ENCODE results near the gene TARBP1. TPM values are rescaled to one million over a fixed set of nuclear protein-coding genes. Genes with fewer than 3 reads are reported as not detected.

TARBP1 gene
- total RNA-seq, 6 experiments from 2014 or later, result 8.1 to 12.8 (median 11.0) TPM

DNA sequence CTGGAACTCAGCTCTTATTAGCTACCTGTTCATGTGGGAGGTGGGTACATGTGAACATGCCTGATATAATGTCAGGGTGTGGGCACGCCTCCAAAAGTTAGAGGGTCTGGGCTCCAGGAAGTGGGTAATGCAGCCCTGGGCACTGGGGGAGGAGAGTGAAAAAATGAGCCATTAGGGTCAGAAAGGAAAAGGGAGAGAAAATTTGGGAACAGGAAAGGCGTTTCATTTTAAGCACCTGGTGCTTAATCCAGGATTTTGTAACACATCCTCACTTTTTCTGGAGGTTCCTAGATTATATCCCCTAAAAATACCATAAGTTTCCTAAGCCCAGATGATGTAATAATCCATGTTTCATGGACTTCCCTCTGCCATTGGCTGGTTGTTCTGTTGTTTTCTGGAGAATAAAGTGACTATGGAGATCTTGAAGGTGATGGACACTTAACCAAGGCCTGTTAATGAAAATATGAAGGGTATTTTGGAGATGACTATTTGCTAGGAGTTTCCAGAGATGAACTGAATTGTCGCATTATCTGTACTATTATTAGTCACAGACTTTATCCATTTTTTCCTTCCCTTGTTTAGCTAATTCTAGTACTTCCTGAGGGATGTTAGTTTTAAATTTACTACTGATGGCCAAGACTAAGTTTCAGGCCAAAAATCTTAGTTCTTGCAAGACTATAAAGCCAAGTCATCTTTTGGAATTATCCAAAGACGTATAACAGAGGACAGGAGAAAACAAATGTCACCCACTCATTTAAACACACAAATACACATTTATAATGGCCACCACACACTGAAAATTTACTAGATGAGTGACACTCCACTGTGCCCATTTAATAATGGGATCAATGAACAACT is 24.4 kb upstream of the TARBP1 start:
- H3K27ac Mint-ChIP-seq, result no peak overlapping the region
- peaks cover 2% of the 10 kb centered on the region; the same call in 1 of the 2 replicates for H3K27me3 Mint-ChIP-seq (ENCODE audit: insufficient read depth)
- TF ChIP-seq CTCF (IDR thresholded peaks at IDR 0.05), result no peak
- 0 out of 2 replicates have a peak, but pooled peaks cover 4% of the 10 kb centered on the region for H3K36me3 Mint-ChIP-seq (ENCODE audit: low read depth)
- no peaks in the 10 kb centered on the region for H3K9me3 Mint-ChIP-seq
- no peak for DNase-seq
- H3K4me1 Mint-ChIP-seq (ENCODE audit: low read depth), result peaks cover 56% of the 10 kb centered on the region
- no peak overlapping the region for H3K4me3 Mint-ChIP-seq

GRCh38 chr1:234502785-234503184 is 23.8 kb upstream of the TARBP1 start:
- Mint-ChIP-seq H3K9me3 (no peaks in the 10 kb centered on the region), H3K27ac (no peak overlapping the region), H3K27me3 (ENCODE audit: insufficient read depth) (peaks cover 3% of the 10 kb centered on the region), H3K4me1 (ENCODE audit: low read depth) (peaks cover 63% of the 10 kb centered on the region), H3K36me3 (ENCODE audit: low read depth) (0 out of 2 replicates have a peak, but pooled peaks cover 4% of the 10 kb centered on the region), H3K4me3 (no peak overlapping the region)
- no peak for TF ChIP-seq CTCF (IDR thresholded peaks at IDR 0.05)
- no peak for DNase-seq

DNA sequence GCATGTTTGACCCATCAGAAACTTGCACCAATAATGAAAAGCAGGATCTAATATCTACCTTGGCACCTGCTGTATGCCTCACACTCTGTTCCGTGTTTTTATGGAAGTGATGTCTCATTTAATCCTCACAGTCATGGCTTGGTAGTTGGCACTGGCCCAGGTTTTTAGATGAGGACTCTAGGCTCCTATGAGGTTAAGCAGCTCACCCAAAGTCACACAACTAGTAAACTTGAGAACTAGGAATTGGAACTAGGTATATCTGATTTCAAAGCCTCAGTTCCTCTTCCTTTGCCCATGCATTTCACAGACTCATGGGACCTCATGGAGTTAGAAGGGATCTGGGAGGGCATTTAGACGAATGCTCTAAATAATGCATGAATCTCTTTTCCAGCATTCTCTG is 21.3 kb upstream of the TARBP1 start:
- TF ChIP-seq CTCF (IDR thresholded peaks at IDR 0.05), result no peak
- Mint-ChIP-seq H3K4me1 (ENCODE audit: low read depth) (peaks cover 67% of the 10 kb centered on the region), H3K9me3 (no peaks in the 10 kb centered on the region), H3K36me3 (ENCODE audit: low read depth) (no peaks in the 10 kb centered on the region), H3K4me3 (peak overlapping the region; percentile 72), H3K27me3 (ENCODE audit: insufficient read depth) (peaks cover 3% of the 10 kb centered on the region), H3K27ac (peak overlapping the region; percentile 95)
- DNase-seq, result peak; percentile 22

DNA sequence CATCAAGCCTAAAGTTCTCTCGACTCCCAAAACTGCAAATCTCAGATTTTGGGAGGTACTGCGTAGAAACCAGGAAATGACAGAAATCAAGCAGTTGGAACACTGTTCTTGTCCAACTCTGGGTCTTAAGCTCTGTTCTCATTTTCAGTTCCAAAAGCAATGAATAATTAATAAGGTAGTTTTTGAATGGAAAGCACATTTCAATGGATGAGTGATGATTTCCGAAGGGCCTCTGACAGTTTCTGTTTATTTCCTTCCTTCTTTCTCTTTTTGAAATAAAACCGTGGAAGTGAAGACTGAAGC is 20.9 kb upstream of the TARBP1 start:
- Mint-ChIP-seq H3K36me3 (ENCODE audit: low read depth) (no peaks in the 10 kb centered on the region), H3K4me3 (peak overlapping the region; percentile 72), H3K27ac (peak overlapping the region; percentile 95), H3K27me3 (ENCODE audit: insufficient read depth) (peaks cover 1% of the 10 kb centered on the region; the same call in 1 of the 2 replicates), H3K9me3 (no peaks in the 10 kb centered on the region), H3K4me1 (ENCODE audit: low read depth) (peaks cover 67% of the 10 kb centered on the region)
- no peak for DNase-seq
- TF ChIP-seq CTCF (IDR thresholded peaks at IDR 0.05), result no peak

GRCh38 chr1:234499119-234499942 is 20.4 kb upstream of the TARBP1 start:
- DNase-seq, result peak; percentile 78
- TF ChIP-seq CTCF (IDR thresholded peaks at IDR 0.05), result peak; percentile 97
- Mint-ChIP-seq H3K4me3 (peak overlapping the region; percentile 72), H3K36me3 (ENCODE audit: low read depth) (no peaks in the 10 kb centered on the region), H3K4me1 (ENCODE audit: low read depth) (peaks cover 72% of the 10 kb centered on the region), H3K9me3 (no peaks in the 10 kb centered on the region), H3K27me3 (ENCODE audit: insufficient read depth) (peaks cover 1% of the 10 kb centered on the region; the same call in 1 of the 2 replicates), H3K27ac (peak overlapping the region; percentile 95)
